IMR-90 (cell line): ENCODE results near the gene MACF1. TPM values are rescaled to one million over a fixed set of nuclear protein-coding genes. Genes with fewer than 3 reads are reported as not detected.

Experiments used
- ATAC-seq: fragments of 200-7000 bp; cut with Tn5 transposase; 2 replicates; pipeline ENCODE4 v1.9.1; 2020; ENCODE audit warnings: low read depth, mild to moderate bottlenecking, moderate library complexity
- BruUV-seq: library from RNA; stranded (reverse); fragments of 400-500 nt; replicated peaks from 2 replicates; lab custom pipeline; 2021; lab: Mats Ljungman, UMichigan
- CTCF ChIA-PET: fragments of 300-600 bp; formaldehyde crosslinking; extraction: SDS; loops from one replicate; lab custom pipeline; 2021; ENCODE audit warnings: antibody characterized with exemption; lab: Yijun Ruan, JAX
- POLR2A ChIA-PET: fragments of 300-600 bp; sonication (Branson Sonifier 250); formaldehyde crosslinking; loops from one replicate; lab custom pipeline; 2022; ENCODE audit warnings: antibody characterized with exemption; ENCODE audit not compliant: unreplicated experiment; lab: Charles Lee
- DNase-seq: peaks from one replicate; pipeline ENCODE4 v3.0.0; 2013
- H2AFZ ChIP-seq: replicated peaks from 2 replicates; pipeline ENCODE3; 2013; ENCODE audit warnings: low read length, mild to moderate bottlenecking; ENCODE audit not compliant: poor library complexity
- H2AK5ac ChIP-seq: 2 replicates; pipeline ENCODE4 v1.6.1; 2013; ENCODE audit warnings: low read depth, low read length, inconsistent platforms
- H2AK9ac ChIP-seq: replicated peaks from 2 replicates; pipeline ENCODE3; 2013; ENCODE audit warnings: mild to moderate bottlenecking, low read depth, low read length, moderate library complexity; ENCODE audit not compliant: poor library complexity
- H2BK120ac ChIP-seq: 2 replicates; pipeline ENCODE4 v1.6.1; 2013; ENCODE audit warnings: low read depth, low read length, inconsistent platforms
- H2BK15ac ChIP-seq: 3 replicates; pipeline ENCODE4 v1.6.1; 2013; ENCODE audit warnings: low read depth, low read length, inconsistent platforms
- H2BK20ac ChIP-seq: 2 replicates; pipeline ENCODE4 v1.6.1; 2013; ENCODE audit warnings: low read depth, mild to moderate bottlenecking, inconsistent platforms, low read length, moderate library complexity
- H2BK5ac ChIP-seq: 2 replicates; pipeline ENCODE4 v1.6.1; 2013; ENCODE audit warnings: mild to moderate bottlenecking, low read depth, low read length, inconsistent platforms; ENCODE audit not compliant: poor library complexity, severe bottlenecking
- H3K14ac ChIP-seq: replicated peaks from 2 replicates; pipeline ENCODE4 v1.6.1; 2013; ENCODE audit warnings: low read depth, low read length, inconsistent platforms
- H3K18ac ChIP-seq: 2 replicates; pipeline ENCODE4 v1.6.1; 2013; ENCODE audit warnings: low read depth, low read length, control low read depth
- H3K23ac ChIP-seq: 2 replicates; pipeline ENCODE4 v1.6.1; 2013; ENCODE audit warnings: low read depth, low read length, inconsistent platforms
- H3K27ac ChIP-seq: 2 replicates; pipeline ENCODE4 v1.5.1; 2013; ENCODE audit warnings: mild to moderate bottlenecking, control low read depth, low read length; ENCODE audit not compliant: insufficient read depth
- H3K27me3 ChIP-seq: 2 replicates; pipeline ENCODE4 v1.6.1; 2013; ENCODE audit warnings: low read length; ENCODE audit not compliant: control insufficient read depth, insufficient read depth
- H3K36me3 ChIP-seq: 2 replicates; pipeline ENCODE4 v1.6.1; 2013; ENCODE audit warnings: low read length, mixed read lengths; ENCODE audit not compliant: control insufficient read depth, insufficient read depth
- H3K4ac ChIP-seq: 2 replicates; pipeline ENCODE4 v1.6.1; 2013; ENCODE audit warnings: low read depth, low read length, inconsistent platforms
- H3K4me1 ChIP-seq: 2 replicates; pipeline ENCODE4 v1.6.1; 2013; ENCODE audit warnings: low read length, mixed read lengths; ENCODE audit not compliant: control insufficient read depth, insufficient read depth
- H3K4me2 ChIP-seq: 2 replicates; pipeline ENCODE4 v1.6.1; 2013; ENCODE audit warnings: low read depth, mild to moderate bottlenecking, control low read depth, low read length, moderate library complexity
- H3K4me3 ChIP-seq: 2 replicates; pipeline ENCODE4 v1.5.1; 2013; ENCODE audit warnings: low read depth, mild to moderate bottlenecking, control low read depth, low read length, moderate library complexity; ENCODE audit not compliant: insufficient read depth
- H3K56ac ChIP-seq: 2 replicates; pipeline ENCODE4 v1.6.1; 2013; ENCODE audit warnings: low read length, inconsistent platforms; ENCODE audit not compliant: insufficient read depth; ENCODE audit errors: extremely low read depth
- H3K79me1 ChIP-seq, 2 experiments: 2 replicates each; pipeline ENCODE4 v1.6.1; 2013; ENCODE audit warnings: low read length in 2 of 2, inconsistent platforms in 1 of 2, low read depth in 1 of 2
- H3K9ac ChIP-seq: 2 replicates; pipeline ENCODE4 v1.6.1; 2013; ENCODE audit warnings: low read depth, low read length, control low read depth
- H3K9me1 ChIP-seq: 2 replicates; pipeline ENCODE4 v1.6.1; 2013; ENCODE audit warnings: low read length, inconsistent platforms; ENCODE audit not compliant: insufficient read depth
- H3K9me3 ChIP-seq: 2 replicates; pipeline ENCODE4 v1.6.1; 2013; ENCODE audit warnings: low read length; ENCODE audit not compliant: control insufficient read depth, insufficient read depth
- H4K20me1 ChIP-seq: 2 replicates; pipeline ENCODE4 v1.6.1; 2013; ENCODE audit warnings: low read length, inconsistent platforms; ENCODE audit not compliant: insufficient read depth
- H4K5ac ChIP-seq: 2 replicates; pipeline ENCODE4 v1.6.1; 2013; ENCODE audit warnings: mild to moderate bottlenecking, low read depth, low read length, control low read depth
- H4K8ac ChIP-seq, 2 experiments: 2 replicates each; pipeline ENCODE4 v1.6.1; 2013; ENCODE audit warnings: low read depth in 2 of 2, low read length in 2 of 2, control low read depth in 1 of 2, inconsistent platforms in 1 of 2
- H4K91ac ChIP-seq: 2 replicates; pipeline ENCODE4 v1.6.1; 2013; ENCODE audit warnings: low read depth, low read length, inconsistent platforms; ENCODE audit not compliant: insufficient read depth
- BHLHE40 ChIP-seq: fragments of 150-350 bp; IDR thresholded peaks from 2 replicates; pipeline ENCODE4 v1.6.1; 2016; ENCODE audit warnings: mild to moderate bottlenecking, low read depth, low read length
- CEBPB ChIP-seq: IDR thresholded peaks from 2 replicates; pipeline ENCODE4 v1.6.1; 2012; ENCODE audit warnings: low read depth, low read length, improper control_type of control experiment
- CHD1 ChIP-seq: IDR thresholded peaks from 2 replicates; pipeline ENCODE4 v1.6.1; 2012; ENCODE audit warnings: low read depth, low read length, improper control_type of control experiment
- ELK1 ChIP-seq: fragments of 150-350 bp; IDR thresholded peaks from 2 replicates; pipeline ENCODE4 v1.6.1; 2016; ENCODE audit warnings: low read depth, mild to moderate bottlenecking, low read length, moderate library complexity, borderline replicate concordance
- FOS ChIP-seq: fragments of 150-350 bp; IDR thresholded peaks from 2 replicates; pipeline ENCODE4 v1.6.1; 2016; ENCODE audit warnings: low read depth, low read length
- MAFK ChIP-seq: IDR thresholded peaks from 2 replicates; pipeline ENCODE4 v1.6.1; 2012; ENCODE audit warnings: low read depth, low read length, improper control_type of control experiment
- MAZ ChIP-seq: IDR thresholded peaks from 2 replicates; pipeline ENCODE4 v1.6.1; 2012; ENCODE audit warnings: low read depth, mild to moderate bottlenecking, low read length, improper control_type of control experiment, moderate library complexity, borderline replicate concordance
- MXI1 ChIP-seq: IDR thresholded peaks from 2 replicates; pipeline ENCODE4 v1.6.1; 2012; ENCODE audit warnings: low read depth, mild to moderate bottlenecking, low read length, moderate library complexity, borderline replicate concordance
- NFE2L2 ChIP-seq: fragments of 150-350 bp; IDR thresholded peaks from 2 replicates; pipeline ENCODE4 v1.6.1; 2016; ENCODE audit warnings: low read depth, mild to moderate bottlenecking, low read length
- POLR2A ChIP-seq: IDR thresholded peaks from 2 replicates; pipeline ENCODE4 v1.6.1; 2012; ENCODE audit warnings: mild to moderate bottlenecking, low read depth, low read length
- RAD21 ChIP-seq: IDR thresholded peaks from 2 replicates; pipeline ENCODE4 v1.6.1; 2012; ENCODE audit warnings: low read length, improper control_type of control experiment
- RCOR1 ChIP-seq: IDR thresholded peaks from 2 replicates; pipeline ENCODE4 v1.6.1; 2012; ENCODE audit warnings: mild to moderate bottlenecking, low read length, improper control_type of control experiment; ENCODE audit not compliant: insufficient replicate concordance
- RFX5 ChIP-seq: IDR thresholded peaks from 2 replicates; pipeline ENCODE4 v1.8.0; 2012; ENCODE audit warnings: low read depth, mild to moderate bottlenecking, low read length, moderate library complexity
- SMC3 ChIP-seq: fragments of 150-350 bp; IDR thresholded peaks from 2 replicates; pipeline ENCODE4 v1.6.1; 2016; ENCODE audit warnings: low read depth, mild to moderate bottlenecking, antibody characterized with exemption, low read length, moderate library complexity
- USF2 ChIP-seq: fragments of 150-350 bp; IDR thresholded peaks from 2 replicates; pipeline ENCODE4 v1.6.1; 2017; ENCODE audit warnings: mild to moderate bottlenecking, antibody characterized with exemption, low read length, low read depth
- dilution Hi-C: fragments of 300-500 bp; cut with HindIII; formaldehyde crosslinking; loops from one replicate; pipeline ENCODE4 v1.14.3; 2018; ENCODE audit warnings: low sequenced_read_pairs; ENCODE audit not compliant: unreplicated experiment
- in situ Hi-C: fragments of 300-500 bp; cut with MboI; formaldehyde crosslinking; loops from 3 replicates; pipeline ENCODE4 v1.14.3; 2019; ENCODE audit warnings: low sequenced_read_pairs, inconsistent platforms, mixed read lengths
- intact Hi-C: fragments of 100-400 bp; cut with micrococcal nuclease; formaldehyde crosslinking; loops from 2 replicates; pipeline ENCODE4 v1.10.0; 2022
- polyA plus RNA-seq, 3 experiments: library from polyadenylated mRNA; depleted of rRNA; stranded (reverse); fragments of >200 nt; gene quantifications; 2 replicates each; pipeline ENCODE4 v1.2.3, GENCODE V29; 2012; ENCODE audit warnings: low replicate concordance in 1 of 3
- total RNA-seq: library from RNA; depleted of rRNA; stranded (reverse); fragments of >200 nt; gene quantifications from 2 replicates; pipeline ENCODE4 v1.2.3, GENCODE V29; 2012
- TF ChIP-seq, protein P1 (sequence below): conservative IDR thresholded peaks from 2 replicates; pipeline ENCODE4 v1.5.1; 2012; ENCODE audit warnings: mild to moderate bottlenecking, low read depth, low read length, improper control_type of control experiment

Gene MACF1
- total and polyA plus RNA-seq, 2 of the 4 experiments (the other 2 are of a cell fraction), result 67.6 to 369 TPM

DNA sequence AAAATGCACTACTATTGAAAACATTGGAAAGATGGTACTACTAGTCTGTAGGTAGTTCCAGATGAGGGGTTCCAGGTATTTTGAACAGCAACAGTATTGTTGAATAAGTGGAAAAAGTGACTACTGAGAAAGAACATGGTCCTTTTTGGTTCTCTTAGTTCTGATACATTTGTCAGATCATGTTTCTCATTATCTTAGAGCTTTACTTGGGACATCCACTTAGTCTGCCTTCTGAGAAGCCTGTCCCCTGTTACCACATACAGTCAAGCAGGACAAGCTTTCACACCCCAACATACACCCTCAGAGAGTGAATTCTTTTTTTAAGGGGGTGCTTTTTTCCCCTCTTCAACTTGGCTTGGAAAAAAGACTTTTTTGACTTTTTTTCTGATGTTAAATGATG is 41.0 kb upstream of the MACF1 start:
- no TSS peak for BruUV-seq
- Histone ChIP-seq H3K27me3 (no peaks in the 10 kb centered on the region), H2BK120ac (no peak overlapping the region), H3K27ac (no peak overlapping the region), H2AK5ac (no peak overlapping the region), H3K56ac (no peak overlapping the region), H3K36me3 (no peaks in the 10 kb centered on the region), H3K79me1 (peaks cover 26 to 76% of the 10 kb centered on the region in 2 experiments), H3K18ac (no peak overlapping the region), H3K9me1 (peaks cover 23% of the 10 kb centered on the region), H3K4ac (no peak overlapping the region), H4K91ac (no peak overlapping the region), H3K14ac (no peak overlapping the region; the same call in 1 of the 2 replicates), H3K4me2 (no peak overlapping the region), H3K9ac (no peak overlapping the region), H2BK5ac (no peak overlapping the region), H2BK20ac (no peak overlapping the region), H2AK9ac (no peak overlapping the region), H3K4me1 (peaks cover 24% of the 10 kb centered on the region), H3K4me3 (no peak overlapping the region), H4K5ac (no peak overlapping the region), H4K8ac (0 out of 4 replicates have a peak overlapping the region, but pooled peaks of 1 of the 2 experiments have one; percentile 27), H2AFZ (no peak overlapping the region), H4K20me1 (peaks cover 43% of the 10 kb centered on the region), H3K9me3 (no peaks in the 10 kb centered on the region), H2BK15ac (no peak overlapping the region), H3K23ac (no peak overlapping the region)
- in situ Hi-C loops, result no loop called here
- CTCF ChIA-PET, result no interaction called here
- TF ChIP-seq POLR2A (no peak), MAZ (no peak), USF2 (no peak), SMC3 (no peak), RFX5 (no peak), RCOR1 (no peak), CEBPB (no peak), RAD21 (no peak), BHLHE40 (no peak), FOS (no peak), NFE2L2 (no peak), CHD1 (no peak), ELK1 (no peak), MXI1 (no peak), MAFK (no peak)
- TF ChIP-seq, protein P1, sequence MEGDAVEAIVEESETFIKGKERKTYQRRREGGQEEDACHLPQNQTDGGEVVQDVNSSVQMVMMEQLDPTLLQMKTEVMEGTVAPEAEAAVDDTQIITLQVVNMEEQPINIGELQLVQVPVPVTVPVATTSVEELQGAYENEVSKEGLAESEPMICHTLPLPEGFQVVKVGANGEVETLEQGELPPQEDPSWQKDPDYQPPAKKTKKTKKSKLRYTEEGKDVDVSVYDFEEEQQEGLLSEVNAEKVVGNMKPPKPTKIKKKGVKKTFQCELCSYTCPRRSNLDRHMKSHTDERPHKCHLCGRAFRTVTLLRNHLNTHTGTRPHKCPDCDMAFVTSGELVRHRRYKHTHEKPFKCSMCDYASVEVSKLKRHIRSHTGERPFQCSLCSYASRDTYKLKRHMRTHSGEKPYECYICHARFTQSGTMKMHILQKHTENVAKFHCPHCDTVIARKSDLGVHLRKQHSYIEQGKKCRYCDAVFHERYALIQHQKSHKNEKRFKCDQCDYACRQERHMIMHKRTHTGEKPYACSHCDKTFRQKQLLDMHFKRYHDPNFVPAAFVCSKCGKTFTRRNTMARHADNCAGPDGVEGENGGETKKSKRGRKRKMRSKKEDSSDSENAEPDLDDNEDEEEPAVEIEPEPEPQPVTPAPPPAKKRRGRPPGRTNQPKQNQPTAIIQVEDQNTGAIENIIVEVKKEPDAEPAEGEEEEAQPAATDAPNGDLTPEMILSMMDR, result no peak
- ATAC-seq (no peak), DNase-seq (no peak)
- POLR2A ChIA-PET, result interaction anchor here (0.6 to 1.1 kb wide), 2 partner anchors 59 to 85 kb away, joined by 3 read pairs; no protein-coding TSS in a partner anchor
- intact Hi-C loops, result no loop called here
- dilution Hi-C loops, result no loop called here
